GM12865 (cell line): Measurements from ENCODE around the gene ITGBL1.

Experiments used
- DNase-seq: peaks from one replicate; pipeline ENCODE4 v3.0.0; 2010; ENCODE audit warnings: low read depth
- H3K4me3 ChIP-seq: 2 replicates; pipeline ENCODE4 v1.5.1; 2011; ENCODE audit warnings: mild to moderate bottlenecking, low read depth, low read length, control low read depth
- TF ChIP-seq, protein P1 (sequence below): IDR thresholded peaks from 2 replicates; pipeline ENCODE4 v1.5.1; 2011; ENCODE audit warnings: low read length, control low read depth, low read depth, inconsistent platforms; ENCODE audit not compliant: insufficient read depth; ENCODE audit errors: missing control alignments

Gene ITGBL1, protein sequence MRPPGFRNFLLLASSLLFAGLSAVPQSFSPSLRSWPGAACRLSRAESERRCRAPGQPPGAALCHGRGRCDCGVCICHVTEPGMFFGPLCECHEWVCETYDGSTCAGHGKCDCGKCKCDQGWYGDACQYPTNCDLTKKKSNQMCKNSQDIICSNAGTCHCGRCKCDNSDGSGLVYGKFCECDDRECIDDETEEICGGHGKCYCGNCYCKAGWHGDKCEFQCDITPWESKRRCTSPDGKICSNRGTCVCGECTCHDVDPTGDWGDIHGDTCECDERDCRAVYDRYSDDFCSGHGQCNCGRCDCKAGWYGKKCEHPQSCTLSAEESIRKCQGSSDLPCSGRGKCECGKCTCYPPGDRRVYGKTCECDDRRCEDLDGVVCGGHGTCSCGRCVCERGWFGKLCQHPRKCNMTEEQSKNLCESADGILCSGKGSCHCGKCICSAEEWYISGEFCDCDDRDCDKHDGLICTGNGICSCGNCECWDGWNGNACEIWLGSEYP

DNA sequence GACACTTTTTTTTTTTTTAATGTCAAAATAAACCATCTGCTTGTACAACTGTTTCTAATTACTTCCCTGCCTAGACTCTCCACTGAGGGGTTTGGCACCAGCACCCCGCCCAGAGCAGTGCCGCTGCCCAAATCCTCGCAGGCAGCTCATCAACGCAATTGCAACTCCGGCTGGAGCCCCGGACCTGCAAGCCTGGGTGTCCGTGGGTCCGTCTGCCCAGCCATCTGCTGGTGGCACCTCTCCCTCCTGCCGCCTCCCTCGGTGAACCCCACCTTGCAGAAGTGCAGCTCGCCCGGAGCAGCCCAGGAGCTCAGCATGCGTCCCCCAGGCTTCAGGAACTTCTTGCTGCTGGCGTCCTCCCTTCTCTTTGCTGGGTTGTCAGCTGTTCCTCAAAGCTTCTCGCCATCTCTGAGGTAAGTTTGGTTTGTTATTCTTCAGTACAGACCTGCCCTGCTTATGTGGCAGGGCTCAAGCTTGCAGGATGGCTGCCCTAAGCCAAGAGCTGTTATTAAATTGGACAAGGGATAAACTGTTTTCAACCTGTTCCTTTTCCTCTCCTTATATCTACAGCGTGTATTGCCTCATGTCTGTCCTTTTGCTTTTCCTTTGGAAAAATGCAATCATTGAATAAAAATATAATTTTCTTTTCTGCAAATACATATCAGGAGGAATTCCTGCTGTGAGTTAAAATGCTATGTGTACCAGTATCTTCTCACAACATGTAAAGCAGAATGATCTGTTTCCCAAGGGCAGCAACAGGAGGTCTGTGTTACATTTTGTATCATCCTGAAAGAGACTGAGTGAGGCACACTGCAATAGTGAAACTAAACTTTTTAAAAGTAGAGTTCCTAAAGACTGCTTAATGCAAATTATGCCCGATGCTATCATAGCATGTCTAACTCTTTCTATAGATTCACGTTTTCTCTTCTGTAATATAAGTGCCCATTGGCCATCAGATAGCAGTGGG is at the start of gene ITGBL1:
Gene ITGBL1, plus strand, starts transcription at position 157 of the 967 bp plus-strand sequence. Its CDS starts 159 bp downstream, at position 316.
- peak; percentile 20 for DNase-seq
- peak within 1 kb of the TSS; percentile 7; the same call in 1 of the 2 replicates for H3K4me3 ChIP-seq
- TF ChIP-seq, protein P1, sequence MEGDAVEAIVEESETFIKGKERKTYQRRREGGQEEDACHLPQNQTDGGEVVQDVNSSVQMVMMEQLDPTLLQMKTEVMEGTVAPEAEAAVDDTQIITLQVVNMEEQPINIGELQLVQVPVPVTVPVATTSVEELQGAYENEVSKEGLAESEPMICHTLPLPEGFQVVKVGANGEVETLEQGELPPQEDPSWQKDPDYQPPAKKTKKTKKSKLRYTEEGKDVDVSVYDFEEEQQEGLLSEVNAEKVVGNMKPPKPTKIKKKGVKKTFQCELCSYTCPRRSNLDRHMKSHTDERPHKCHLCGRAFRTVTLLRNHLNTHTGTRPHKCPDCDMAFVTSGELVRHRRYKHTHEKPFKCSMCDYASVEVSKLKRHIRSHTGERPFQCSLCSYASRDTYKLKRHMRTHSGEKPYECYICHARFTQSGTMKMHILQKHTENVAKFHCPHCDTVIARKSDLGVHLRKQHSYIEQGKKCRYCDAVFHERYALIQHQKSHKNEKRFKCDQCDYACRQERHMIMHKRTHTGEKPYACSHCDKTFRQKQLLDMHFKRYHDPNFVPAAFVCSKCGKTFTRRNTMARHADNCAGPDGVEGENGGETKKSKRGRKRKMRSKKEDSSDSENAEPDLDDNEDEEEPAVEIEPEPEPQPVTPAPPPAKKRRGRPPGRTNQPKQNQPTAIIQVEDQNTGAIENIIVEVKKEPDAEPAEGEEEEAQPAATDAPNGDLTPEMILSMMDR, result no peak

DNA sequence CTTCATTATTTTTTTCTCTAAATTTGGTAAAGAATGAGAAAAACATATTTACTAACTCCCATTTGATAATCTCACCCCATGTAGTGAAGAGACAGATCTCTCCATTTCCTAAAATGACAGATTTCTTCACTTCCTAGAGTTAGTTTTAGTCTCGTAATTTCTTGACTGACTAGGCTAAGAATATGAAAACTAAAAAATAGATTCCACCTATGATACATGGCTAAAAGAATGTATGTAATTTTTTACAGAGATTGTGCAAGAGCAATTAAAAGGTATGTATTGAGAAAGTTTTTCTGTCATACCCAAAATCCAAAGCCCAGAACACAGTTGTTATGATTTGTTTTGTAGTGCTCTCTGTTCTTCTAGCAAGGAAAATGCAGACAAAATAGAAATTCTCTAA is 45.7 kb upstream of the ITGBL1 start:
- no peak overlapping the region for H3K4me3 ChIP-seq
- TF ChIP-seq, protein P1, result no peak
- no peak for DNase-seq

DNA sequence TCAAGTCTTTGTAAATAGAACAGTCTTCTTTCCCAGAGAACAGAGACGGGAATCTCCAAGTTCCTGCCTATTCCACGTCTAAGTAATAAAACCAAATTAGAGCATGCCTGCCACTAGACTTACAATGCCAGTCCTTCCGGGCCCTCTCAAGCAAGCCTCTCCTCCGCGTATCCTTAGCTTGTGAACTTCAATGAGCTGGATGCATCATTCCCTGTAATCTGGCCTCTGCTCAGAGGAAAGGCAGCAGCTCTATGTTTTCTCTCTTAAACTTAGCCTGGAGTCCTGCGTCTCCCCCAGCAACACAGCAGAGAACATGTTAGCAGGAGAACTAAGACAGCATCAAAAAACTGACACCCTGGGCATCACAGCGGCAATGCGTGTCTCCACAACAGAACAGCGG is 44.3 kb upstream of the ITGBL1 start:
- no peak overlapping the region for H3K4me3 ChIP-seq
- TF ChIP-seq, protein P1, result no peak
- no peak for DNase-seq

DNA sequence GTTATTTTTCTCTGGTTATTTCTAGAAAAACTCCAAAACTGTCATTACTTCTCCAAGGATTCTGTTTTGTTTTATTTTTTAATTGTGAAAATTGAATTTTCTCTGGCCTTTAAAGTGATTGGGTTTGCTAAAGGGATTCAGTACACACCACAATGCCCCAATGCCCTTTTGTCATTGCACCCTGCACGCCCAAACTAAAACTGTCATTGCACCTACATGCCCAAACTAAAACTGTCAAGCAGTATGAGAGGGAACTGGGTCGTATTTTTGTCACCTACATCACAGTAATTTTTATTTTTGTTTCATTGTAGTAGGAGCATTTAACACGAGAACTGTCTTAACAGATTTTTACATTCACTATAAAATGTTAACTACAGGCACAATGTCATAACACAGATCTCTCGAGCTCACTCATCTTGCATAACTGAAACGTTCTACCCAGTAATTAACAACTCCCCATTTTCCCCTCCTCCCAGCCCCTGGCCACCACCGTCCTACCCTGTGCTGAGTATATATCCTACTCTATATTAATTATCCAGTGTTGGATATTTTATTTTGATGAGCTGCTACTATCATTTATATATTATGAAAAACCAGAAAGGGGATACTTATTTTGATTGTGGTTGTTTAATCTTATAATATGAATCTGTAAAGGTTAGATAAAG is 43.4 kb upstream of the ITGBL1 start:
- DNase-seq, result no peak
- H3K4me3 ChIP-seq, result no peak overlapping the region
- TF ChIP-seq, protein P1, result no peak

DNA sequence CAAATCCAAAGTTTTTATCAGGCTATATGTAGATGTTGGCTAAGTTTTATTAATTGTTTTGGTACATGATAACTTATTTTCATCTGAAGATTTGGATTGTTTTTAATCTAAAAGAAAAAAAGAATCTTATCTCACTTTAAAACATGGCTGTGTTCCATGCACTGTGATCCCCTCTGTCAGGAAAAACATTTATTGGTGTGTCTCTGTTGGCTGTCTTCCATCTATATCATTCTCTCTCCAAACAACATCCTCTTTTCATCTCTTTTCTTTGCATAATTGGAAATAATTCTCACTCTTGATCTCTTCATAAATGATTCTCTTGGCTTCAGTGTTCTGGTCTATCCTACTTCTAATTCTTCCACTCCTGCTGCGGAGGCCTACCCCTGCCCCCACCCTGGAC is 40.4 kb upstream of the ITGBL1 start:
- DNase-seq, result no peak
- H3K4me3 ChIP-seq, result no peak overlapping the region
- TF ChIP-seq, protein P1, result no peak
